ENCODE measurements around the gene STAT5B. TPM values are rescaled to one million over a fixed set of nuclear protein-coding genes. Genes with fewer than 3 reads are reported as not detected.

Gene STAT5B
- 23.0 and 33.6 TPM in 2 replicates for total RNA-seq

DNA sequence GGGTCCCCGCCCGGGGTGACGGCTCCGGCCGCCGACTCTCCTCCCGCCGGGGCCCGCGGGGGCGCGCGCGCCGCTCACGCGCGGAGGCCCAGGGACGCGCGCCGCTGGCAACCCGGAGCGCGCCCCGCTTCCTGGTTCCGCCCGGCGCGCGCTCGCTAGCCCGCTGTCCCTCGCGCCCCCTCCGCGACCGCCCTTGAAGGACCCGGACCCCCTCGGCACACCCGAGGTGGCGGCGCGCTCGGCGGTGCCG, at the start of gene STAT5B:
TSS of gene STAT5B (minus strand) at position 33 of the 250 bp plus-strand sequence. CDS start 44,264 bp downstream, outside the sequence.

GRCh38 chr17:42287977-42288802, 12.0 kb upstream of the STAT5B start, which contains the start of gene STAT5A:
TSS of gene STAT5A (plus strand) at chr17:42288498. CDS start at chr17:42289412, 914 bp downstream.

DNA sequence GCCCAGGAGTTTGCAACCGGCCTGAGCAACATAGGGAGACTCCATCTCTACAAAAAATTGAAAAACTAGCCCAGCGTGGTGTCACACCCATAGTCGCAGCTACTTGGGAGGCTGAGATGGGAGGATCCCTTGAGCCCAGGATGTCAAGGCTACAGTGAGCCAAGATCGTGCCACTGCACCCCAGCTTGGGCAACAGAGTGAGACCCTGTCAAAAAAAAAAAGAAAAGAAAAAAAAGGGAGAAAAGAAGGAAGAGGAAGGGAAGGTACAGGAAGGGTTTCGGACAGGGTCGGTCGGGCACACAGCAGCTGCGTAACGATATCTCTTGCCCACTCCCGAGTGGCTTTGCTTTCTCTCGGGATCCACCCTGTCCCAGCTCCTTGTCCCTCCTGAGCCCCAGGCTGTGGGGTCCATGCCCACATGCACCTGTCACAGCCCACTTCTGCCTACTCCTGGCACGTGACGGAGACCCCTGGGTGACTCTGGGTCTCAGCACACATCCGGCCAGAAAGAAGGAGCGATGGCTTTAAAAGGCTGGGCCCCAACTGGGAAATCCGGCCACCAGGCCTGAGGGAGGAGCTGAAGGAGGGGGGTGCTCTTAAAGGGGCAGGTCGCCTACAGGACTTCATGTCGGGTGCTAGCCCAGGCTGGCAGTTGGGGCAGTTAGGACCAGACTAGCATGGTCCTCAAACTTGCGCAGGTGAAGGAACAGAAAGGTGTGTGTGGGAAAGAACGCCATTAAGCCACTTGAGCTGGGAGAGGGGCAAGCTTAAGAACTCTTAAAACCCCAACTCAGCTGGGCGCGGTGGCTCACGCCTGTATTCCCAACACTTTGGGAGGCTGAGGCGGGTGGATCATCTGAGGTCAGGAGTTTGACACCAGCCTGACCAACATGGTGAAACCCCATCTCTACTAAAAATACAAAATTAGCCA, 82.0 kb downstream of the STAT5B start, which contains the start of gene GHDC:
TSS of gene GHDC (minus strand) at position 526 of the 931 bp plus-strand sequence. CDS start 913 bp downstream, outside the sequence.

GRCh38 chr17:42184713-42185620, 91.2 kb downstream of the STAT5B start, which contains the start of gene HCRT:
TSS of gene HCRT (minus strand) at chr17:42185452. CDS start at chr17:42185365, 87 bp downstream.

GRCh38 chr17:42180922-42181850, 95.0 kb downstream of the STAT5B start, which contains the start of gene KCNH4:
TSS of gene KCNH4 (minus strand) at chr17:42181142. CDS start at chr17:42180945, 197 bp downstream.

Other genes starting within 250 kb of the STAT5B start
- 0.16 and 0.25 TPM in 2 replicates for gene C17orf113, start 225.8 kb downstream of the STAT5B start, total RNA-seq
- not detected in 2 replicates for gene ZNF385C, start 177.9 kb downstream of the STAT5B start, total RNA-seq
- gene DHX58, start 163.7 kb downstream of the STAT5B start, total RNA-seq, result 10.2 and 10.4 TPM in 2 replicates
- gene KAT2A, start 155.0 kb downstream of the STAT5B start, total RNA-seq, result 6.3 and 14.2 TPM in 2 replicates
- gene HSPB9, start 153.6 kb downstream of the STAT5B start, total RNA-seq, result not detected in 2 replicates
- gene RAB5C, start 121.4 kb downstream of the STAT5B start, total RNA-seq, result 81.1 and 94.0 TPM in 2 replicates
- gene KCNH4, start 95.2 kb downstream of the STAT5B start, total RNA-seq, result under 0.01 and 0.19 TPM in 2 replicates
- gene HCRT, start 90.9 kb downstream of the STAT5B start, total RNA-seq, result not detected in 2 replicates
- 11.7 and 23.6 TPM in 2 replicates for gene GHDC, start 81.9 kb downstream of the STAT5B start, total RNA-seq
- gene STAT5A, start 12.1 kb upstream of the STAT5B start, total RNA-seq, result 28.2 and 36.4 TPM in 2 replicates
- 79.0 and 145 TPM in 2 replicates for gene STAT3, start 112.1 kb upstream of the STAT5B start, total RNA-seq
- 719 and 771 TPM in 2 replicates for gene CAVIN1, start 146.9 kb upstream of the STAT5B start, total RNA-seq
- 26.4 and 60.2 TPM in 2 replicates for gene ATP6V0A1, start 182.5 kb upstream of the STAT5B start, total RNA-seq

All from bladder microvascular endothelial cell (primary cell).